ENCODE results near the gene COL7A1.
"Not testable (repeated sequence)": the region's sequence is repeated elsewhere in the genome, so short reads cannot be mapped to it uniquely, and the experiment has no call there.

COL7A1 gene

DNA sequence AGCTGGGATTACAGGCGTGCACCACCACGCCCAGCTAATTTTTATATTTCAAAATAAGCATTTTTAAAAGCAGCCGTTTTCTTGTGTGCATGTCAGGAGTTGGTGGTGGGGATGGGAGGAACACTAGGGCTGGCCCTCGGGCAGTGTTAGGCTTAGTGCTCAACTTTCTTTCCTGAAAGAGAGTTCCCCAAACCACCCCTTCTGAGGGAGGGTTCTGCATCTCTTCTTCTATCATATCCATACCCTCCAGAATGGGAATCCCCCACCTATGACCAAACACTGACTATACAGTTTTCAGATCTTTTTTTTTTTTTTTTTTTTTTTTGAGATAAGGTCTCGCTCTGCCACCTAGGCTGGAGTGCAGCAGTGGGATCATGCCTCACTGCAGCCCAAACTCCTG lies 51.0 kb downstream of the COL7A1 start:
- DNase-seq (ENCODE audit: low read depth, low spot score): no peak

DNA sequence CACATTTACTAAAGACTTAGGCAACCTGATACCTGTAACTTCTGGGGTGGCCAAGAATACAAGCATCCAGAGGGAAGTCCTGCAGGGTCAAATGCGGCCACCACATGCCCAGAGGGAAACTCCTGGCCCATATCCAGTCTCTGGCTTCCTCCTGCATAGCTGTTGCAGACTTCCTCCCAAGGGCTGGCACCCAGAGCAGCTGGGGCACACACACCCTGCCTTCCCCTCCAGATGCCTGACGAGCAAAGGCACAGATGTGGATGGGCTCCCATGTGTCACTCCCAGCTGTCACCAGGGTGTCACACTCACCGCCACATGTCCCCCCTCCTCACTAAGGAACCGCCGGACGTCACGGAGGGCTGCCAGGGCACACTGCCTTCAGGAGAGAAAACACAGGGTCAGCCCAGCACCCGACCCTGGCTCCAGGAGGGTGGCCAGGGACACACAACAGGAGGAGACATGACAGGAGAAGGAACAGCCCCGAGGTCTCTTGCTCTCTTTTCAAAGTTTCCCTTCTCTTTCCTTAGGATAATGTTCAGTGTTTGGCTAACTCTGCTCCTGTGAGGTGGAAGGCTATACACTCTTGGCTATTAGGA lies 51.8 kb downstream of the COL7A1 start:
- DNase-seq (ENCODE audit: low read depth, low spot score): no peak

DNA sequence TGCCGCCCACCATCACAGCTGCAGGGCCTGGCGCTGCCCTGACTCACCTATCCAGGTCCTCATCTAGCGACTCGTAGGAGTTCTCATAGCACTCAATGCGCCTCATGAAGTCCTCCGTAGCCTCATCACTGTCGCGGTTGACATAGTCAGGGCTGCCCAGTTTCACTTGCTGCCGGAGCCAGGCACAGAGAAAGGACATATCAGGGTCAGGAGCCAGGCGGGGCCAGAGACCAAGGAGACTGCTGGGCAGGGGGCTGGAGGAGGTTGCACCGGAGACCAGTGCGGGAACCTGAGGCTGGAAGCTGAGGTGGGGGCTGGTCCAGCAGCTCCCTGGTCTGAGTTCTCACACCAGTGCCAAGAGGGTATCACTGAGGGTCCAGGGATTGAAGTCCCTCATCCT lies 56.7 kb downstream of the COL7A1 start:
- no peak for DNase-seq (ENCODE audit: low read depth, low spot score)

DNA sequence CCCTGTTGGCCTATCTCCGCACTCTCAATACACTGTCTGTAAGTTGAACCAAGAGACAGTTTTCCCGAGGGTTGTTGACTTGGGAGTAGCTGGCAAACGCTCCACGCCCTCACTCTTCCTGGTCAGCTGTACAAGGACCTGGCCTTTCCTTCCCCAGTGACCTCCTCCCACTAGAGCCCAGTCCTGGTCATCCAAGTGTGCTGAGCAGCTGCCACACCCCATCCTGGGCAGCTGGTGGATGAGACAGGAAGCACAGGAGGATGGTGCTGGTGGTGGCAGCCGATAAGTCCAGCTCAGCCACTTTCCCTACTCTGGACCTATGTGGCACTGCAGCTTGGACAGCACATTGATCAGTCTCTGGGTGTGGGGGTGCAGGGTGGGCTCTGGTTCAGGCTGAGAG lies 58.3 kb downstream of the COL7A1 start:
- no peak for DNase-seq (ENCODE audit: low read depth, low spot score)

DNA sequence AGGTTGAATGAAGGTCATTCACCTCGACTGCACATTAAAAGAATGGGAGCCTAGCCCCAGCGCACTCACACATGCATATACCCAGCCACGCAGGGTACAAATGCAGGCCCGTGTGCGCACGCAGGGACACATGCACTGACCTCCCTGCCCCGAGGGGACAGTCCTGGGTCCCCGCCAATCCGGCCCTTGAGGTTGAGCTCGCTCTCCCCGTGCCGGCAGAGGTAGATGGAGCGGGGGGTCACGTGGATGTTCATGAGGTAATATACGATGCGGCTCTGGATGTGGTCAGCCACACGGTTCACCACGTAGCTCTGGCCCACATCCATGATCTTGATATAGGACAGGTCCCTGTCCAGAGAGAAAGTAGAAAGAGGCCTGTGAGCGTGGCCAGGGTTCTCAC lies 59.0 kb downstream of the COL7A1 start:
- no peak for DNase-seq (ENCODE audit: low read depth, low spot score)

DNA sequence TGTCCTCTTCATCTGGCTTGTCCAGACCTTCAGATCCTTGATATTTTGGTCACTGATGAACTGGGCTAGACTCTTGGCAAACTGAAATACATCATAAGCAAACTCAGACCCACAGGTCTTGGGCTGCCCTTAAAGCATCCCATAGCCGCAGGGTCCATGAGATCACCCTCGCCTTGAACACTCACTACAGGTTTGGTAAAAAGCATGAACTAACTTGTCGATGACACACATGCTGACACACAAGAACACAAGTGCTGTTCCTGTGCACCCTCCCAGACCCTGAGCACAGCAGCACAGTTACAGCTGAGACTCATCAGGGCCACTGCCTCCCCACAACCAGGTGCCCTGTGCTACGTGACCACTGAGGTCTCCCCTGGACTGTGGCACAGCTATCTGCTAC lies 59.6 kb downstream of the COL7A1 start:
- no peak for DNase-seq (ENCODE audit: low read depth, low spot score)

DNA sequence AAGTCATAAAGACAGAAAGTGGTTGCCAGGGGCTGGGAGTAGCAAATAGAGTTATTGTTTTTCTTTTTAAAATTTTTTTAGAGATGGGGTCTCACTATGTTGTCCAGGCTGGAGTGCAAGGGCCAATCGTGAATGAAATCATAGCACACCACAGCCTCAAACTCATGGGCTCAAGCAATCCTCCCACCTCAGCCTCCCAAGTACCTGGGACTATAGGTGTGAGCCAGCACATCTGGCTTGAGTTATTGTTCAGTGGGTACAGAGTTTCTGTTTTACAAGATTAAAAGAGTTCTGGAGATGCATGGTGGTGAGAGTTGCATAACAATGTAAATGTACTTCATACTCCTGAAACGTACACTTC lies 62.2 kb downstream of the COL7A1 start:
- no peak for DNase-seq (ENCODE audit: low read depth, low spot score)

DNA sequence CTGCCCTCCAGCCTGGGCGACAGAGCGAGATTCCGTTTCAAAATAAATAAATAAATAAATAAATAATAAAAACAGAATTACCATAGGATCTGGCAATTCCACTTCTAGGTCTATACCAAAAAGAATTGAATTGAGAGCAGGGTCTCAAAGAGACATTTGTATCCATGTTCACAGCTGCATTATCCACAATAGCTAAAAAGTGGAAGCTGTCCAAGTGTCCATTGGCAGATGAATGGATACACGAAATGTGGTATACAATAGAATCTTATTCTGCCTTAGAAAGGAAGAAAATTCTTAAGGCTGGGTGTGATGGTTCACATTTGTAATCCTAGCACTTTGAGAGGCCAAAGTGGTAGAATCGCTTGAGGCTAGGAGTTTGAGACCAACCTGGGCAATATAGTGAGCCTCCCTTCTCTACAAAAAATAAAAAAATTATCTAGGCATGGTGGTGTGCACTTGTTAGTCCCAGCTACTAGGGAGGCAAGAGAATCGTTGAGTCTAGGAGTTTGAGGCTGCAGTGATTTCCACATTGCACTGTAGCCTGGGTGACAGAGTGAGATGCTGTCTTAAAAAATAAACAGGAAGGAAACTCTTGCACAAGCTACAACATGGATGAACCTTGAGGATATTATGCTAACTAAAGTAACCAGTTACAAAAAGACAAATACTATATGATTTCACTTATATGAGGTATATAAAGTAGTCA lies 62.7 kb downstream of the COL7A1 start:
- no peak for DNase-seq (ENCODE audit: low read depth, low spot score)

DNA sequence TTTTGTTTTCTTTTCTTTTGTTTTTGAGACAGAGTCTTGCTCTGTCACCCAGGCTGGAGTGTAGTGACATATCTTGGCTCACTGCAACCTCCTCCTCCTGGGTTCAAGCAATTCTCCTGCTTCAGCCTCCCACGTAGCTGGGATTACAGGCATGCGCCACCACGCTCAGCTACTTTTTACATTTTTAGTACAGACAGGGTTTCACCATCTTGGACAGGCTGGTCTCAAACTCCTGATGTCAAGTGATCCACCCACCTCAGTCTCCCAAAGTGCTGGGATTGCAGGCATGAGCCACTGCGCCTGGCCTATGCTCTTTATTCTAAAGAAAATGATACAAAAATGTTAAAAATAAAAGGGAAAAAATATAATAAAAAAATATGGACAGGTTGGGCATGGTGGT lies 64.4 kb downstream of the COL7A1 start:
- DNase-seq (ENCODE audit: low read depth, low spot score): not testable (repeated sequence)

DNA sequence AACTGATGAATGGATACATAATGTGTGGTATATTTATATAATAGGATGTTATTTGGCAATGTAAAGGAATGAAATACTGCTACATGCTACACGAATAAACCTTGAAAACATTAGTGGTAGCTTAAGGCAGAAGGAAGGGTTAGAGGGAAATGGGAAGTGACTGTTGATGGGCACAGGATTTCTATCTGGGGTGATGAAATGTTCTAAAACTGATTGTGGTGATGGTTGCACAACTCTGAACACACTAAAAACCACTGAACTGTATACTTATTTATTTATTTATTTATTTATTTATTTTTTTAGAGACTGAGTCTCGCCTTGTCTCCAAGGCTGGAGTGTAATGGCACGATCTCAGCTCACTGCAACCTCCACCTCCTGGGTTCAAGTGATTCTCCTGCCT lies 66.4 kb downstream of the COL7A1 start:
- no peak for DNase-seq (ENCODE audit: low read depth, low spot score)

DNA sequence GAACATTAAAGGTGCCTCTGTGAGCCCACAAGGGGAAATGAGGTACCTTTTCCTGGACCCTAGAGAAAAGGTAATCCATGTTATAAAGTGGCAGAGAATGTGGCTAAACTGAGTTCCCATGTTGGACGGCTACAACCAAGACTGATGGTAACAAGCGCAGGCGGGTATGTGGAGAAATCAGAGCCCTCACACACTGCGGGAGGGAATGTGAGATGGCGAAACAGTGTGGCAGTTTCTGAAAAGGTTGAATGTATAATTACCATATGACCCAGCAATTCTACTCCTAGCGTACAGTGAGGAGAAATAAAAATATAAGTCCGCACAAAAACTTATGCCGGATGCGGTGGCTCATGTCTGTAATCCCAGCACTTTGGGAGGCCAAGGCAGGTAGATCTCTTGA lies 67.1 kb downstream of the COL7A1 start:
- DNase-seq (ENCODE audit: low read depth, low spot score): no peak

DNA sequence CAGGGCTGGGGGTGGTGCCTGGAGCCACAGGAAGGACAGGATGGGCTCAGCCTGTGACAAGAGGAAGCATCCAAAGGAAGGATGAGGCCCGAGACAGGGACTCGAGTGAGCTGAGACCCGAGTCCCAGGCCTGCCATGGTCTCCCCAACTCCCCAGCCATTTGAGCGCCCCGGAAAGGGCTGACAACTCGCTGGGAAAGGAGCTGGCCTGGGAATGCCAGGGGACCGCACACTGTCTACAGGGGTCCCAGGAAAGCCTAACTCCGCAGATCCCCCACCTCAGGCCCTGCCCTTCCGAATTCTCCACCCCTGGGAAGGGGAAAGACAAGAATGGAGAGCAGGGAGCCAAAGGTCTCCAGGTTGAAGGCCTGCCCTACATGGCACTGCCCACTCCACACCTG lies 70.2 kb downstream of the COL7A1 start:
- DNase-seq (ENCODE audit: low read depth, low spot score): no peak

DNA sequence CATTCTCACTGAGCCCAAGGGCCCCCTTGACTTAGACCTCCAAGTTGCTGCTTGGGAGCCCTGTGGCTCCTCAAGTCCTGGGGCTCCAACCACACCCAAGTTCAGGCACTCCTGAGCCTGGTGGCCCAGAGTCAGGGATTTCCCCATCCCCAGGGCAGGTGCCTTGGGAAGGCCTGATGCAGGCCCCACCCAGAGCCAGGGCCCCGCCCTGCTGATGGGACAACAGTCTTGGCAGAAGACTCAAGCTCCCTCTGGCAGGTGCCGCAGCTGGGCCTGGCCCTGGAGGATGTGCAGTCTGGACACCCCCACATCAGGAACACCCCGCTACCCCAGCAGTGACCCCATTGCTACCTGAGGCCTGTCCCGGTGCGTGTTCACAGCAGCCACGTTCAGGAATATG lies 73.5 kb downstream of the COL7A1 start:
- no peak for DNase-seq (ENCODE audit: low read depth, low spot score)

DNA sequence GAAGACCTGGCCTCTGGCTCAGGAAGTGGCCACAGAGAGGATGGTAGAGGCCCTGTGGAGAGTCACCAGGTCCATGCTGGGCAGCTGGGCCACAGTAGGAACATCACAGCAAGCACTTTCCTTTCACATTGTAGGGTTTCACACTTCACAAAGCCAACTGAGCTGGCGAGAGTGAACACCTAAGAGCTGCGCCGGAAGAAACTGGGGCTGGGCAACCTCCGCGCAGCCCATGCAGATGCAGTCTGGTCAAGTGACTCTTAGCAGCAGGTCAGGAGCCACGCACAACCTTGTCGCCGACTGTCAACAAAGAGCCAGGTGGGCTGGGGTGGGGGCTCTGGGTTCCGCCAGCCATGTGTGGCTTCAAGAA lies 75.9 kb downstream of the COL7A1 start:
- no peak for DNase-seq (ENCODE audit: low read depth, low spot score)

DNA sequence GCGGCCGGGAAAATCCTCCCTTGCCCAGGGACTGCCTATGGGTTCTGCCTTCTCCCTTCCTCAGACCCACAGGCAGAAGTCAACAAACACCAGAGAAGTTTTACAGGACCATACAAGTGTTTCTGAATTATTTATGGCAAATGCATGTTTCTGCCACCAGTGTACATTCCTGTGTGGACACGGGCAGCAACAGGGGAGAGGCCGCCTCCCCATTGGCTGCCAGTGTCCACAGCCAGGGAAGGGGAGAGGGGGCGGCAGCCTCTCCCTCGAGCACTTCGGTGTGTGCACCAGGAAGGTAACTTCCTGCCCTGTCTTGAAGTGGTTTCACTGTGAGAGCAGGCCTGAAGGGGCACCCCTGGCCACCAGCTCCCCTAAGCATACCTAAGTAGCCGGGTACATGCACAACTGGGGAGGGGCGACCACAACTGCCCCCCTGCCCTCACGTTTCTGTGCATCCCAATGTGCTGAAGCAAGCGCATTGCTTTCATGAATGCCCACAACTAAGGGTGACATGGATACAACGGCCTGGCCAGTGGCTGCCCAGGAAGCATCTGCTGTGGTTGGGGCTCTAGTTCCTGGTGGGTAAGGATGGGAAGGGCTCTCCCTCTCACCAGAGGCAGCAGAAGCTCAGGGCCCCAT lies 76.4 kb downstream of the COL7A1 start:
- DNase-seq (ENCODE audit: low read depth, low spot score): no peak

DNA sequence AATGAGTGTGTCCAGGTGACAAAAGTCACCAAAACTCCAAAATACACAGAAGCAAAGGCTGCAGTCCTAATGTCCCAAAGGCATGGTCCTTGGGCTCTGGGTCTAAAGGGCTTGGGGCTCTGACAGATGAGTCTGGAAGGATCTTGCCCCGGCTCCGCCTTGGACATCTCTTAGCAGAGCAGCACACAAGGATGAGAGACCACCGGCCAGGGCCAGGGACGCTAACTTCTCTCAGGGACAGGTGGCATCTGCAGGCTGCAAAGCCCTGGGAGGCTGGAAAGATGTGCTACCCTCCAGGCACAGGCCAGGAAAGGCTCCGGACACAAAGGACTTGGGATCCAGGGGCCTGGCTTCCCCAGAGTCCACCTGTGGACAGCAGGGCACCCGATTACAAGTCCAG lies 77.1 kb downstream of the COL7A1 start:
- no peak for DNase-seq (ENCODE audit: low read depth, low spot score)

DNA sequence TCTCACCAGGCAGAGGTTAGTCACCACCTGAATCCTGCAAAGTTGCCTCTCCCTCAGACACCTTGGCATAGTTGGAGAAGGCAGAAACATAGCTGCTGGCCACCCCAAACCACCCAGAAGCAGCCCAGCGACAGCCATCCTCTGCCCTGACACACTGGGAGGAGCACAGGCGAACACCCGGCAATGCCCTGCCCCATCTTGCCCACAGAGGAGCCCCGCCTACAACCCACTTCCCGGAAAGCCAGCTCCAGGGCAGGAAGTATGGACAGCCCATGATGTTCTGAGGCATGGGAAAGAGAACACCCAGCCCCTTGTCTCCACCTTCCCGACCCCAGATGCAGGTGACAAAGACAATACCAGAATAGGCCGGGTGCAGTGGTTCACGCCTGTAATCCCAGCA lies 78.6 kb downstream of the COL7A1 start:
- no peak for DNase-seq (ENCODE audit: low read depth, low spot score)

DNA sequence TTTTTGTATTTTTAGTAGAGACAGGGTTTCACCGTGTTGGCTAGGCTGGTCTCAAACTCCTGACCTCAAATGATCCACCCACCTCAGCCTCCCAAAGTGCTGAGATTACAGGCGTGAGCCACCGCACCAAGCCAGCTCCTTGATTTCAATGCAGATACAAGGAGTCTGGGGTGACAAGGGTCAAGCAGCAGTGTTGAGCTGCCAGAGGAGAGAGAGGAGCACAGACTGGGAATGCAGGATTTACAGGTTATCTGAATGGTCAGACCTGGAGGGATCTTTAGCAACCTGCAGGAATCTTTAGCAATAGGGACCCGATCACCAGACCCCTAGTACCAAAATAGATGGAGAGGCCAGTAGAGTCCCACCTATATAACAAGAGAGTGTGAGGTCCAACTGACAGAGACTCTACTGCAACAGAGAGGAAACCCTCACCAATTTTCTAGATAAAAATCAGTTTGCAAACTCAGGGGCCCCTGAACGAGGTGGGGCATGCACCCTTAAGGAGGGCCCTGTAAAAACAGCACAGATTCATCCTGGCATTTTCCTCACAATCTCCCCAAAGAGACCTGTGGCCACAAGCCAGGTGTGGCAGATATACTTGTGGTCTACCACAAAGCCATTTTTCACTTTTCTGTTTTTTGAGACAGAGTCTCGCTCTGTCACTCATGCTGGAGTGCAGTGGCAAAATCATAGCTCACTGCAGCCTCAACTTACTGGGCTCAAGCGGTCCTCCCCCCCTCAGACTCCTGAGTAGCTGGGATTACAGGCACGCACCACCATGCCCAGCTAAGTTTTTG lies 80.5 kb downstream of the COL7A1 start:
- no peak for DNase-seq (ENCODE audit: low read depth, low spot score)
